Upper lobe of right lung (tissue), 1 donor: ENCODE measurements around the gene STXBP2. TPM values are rescaled to one million over a fixed set of nuclear protein-coding genes. Genes with fewer than 3 reads are reported as not detected.

Experiments used
- ATAC-seq: fragments of 200-7000 bp; cut with Tn5 transposase; one replicate; pipeline ENCODE4 v1.9.1; 2020; ENCODE audit warnings: mild to moderate bottlenecking, moderate library complexity
- DNase-seq: peaks from one replicate; pipeline ENCODE4 v3.0.0-alpha.2; 2020
- H3K27ac ChIP-seq: fragments of 200-600 bp; one replicate; pipeline ENCODE4 v1.8.0; 2022
- H3K27me3 ChIP-seq: fragments of 200-600 bp; one replicate; pipeline ENCODE4 v1.8.0; 2022; ENCODE audit warnings: mild to moderate bottlenecking
- H3K36me3 ChIP-seq: fragments of 200-600 bp; one replicate; pipeline ENCODE4 v1.8.0; 2022
- H3K4me1 ChIP-seq: fragments of 200-600 bp; one replicate; pipeline ENCODE4 v1.8.0; 2022
- H3K4me3 ChIP-seq: fragments of 200-600 bp; one replicate; pipeline ENCODE4 v1.8.0; 2022; ENCODE audit warnings: mild to moderate bottlenecking
- H3K9me3 ChIP-seq: fragments of 200-600 bp; one replicate; pipeline ENCODE4 v1.8.0; 2022
- intact Hi-C: fragments of 100-400 bp; cut with DNase I; formaldehyde crosslinking; loops from one replicate; pipeline ENCODE4 v1.11.0; 2022
- total RNA-seq: library from RNA; stranded (reverse); fragmentation: NEBNext Ultra II Directional; extraction: Animal tissue kit (Norgen Biotek cat#: 25700); gene quantifications from one replicate; pipeline ENCODE4 v1.2.1, GENCODE V29; 2021
- TF ChIP-seq, protein P1 (sequence below): fragments of 200-600 bp; IDR thresholded peaks from one replicate; pipeline ENCODE4 v1.8.0; 2022; ENCODE audit warnings: antibody characterized with exemption
- donor health status: DM: no; HTN: yes; CAD: no; lungs with severe emphysema.

STXBP2 gene
- total RNA-seq, 1 donor from 2014 or later: 162 TPM

GRCh38 chr19:7672522-7672921 is 35.6 kb downstream of the STXBP2 start:
- H3K4me1 ChIP-seq: no peaks in the 10 kb centered on the region
- TF ChIP-seq, protein P1, sequence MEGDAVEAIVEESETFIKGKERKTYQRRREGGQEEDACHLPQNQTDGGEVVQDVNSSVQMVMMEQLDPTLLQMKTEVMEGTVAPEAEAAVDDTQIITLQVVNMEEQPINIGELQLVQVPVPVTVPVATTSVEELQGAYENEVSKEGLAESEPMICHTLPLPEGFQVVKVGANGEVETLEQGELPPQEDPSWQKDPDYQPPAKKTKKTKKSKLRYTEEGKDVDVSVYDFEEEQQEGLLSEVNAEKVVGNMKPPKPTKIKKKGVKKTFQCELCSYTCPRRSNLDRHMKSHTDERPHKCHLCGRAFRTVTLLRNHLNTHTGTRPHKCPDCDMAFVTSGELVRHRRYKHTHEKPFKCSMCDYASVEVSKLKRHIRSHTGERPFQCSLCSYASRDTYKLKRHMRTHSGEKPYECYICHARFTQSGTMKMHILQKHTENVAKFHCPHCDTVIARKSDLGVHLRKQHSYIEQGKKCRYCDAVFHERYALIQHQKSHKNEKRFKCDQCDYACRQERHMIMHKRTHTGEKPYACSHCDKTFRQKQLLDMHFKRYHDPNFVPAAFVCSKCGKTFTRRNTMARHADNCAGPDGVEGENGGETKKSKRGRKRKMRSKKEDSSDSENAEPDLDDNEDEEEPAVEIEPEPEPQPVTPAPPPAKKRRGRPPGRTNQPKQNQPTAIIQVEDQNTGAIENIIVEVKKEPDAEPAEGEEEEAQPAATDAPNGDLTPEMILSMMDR: no peak
- peaks cover 17% of the 10 kb centered on the region for H3K27me3 ChIP-seq
- no peaks in the 10 kb centered on the region for H3K36me3 ChIP-seq
- intact Hi-C loops: no loop called here
- ATAC-seq (no peak), DNase-seq (no peak)
- H3K4me3 ChIP-seq: no peak overlapping the region
- H3K9me3 ChIP-seq: no peaks in the 10 kb centered on the region
- no peak overlapping the region for H3K27ac ChIP-seq

- intact Hi-C loops: no loop called here
- TF ChIP-seq, protein P1: no peak
- peak; percentile 87 for ATAC-seq
- peak; percentile 90 for DNase-seq
- no peak overlapping the region for H3K4me3 ChIP-seq
- no peaks in the 10 kb centered on the region for H3K36me3 ChIP-seq
- peak overlapping the region; percentile 42 for H3K27ac ChIP-seq
- H3K4me1 ChIP-seq: no peaks in the 10 kb centered on the region
- peaks cover 12% of the 10 kb centered on the region for H3K27me3 ChIP-seq
- no peaks in the 10 kb centered on the region for H3K9me3 ChIP-seq
Measured at GRCh38 chr19:7674010-7675005, 37.4 kb downstream of the STXBP2 start.

- Histone ChIP-seq H3K36me3 (no peaks in the 10 kb centered on the region), H3K27me3 (peaks cover 9% of the 10 kb centered on the region), H3K4me3 (peak overlapping the region; percentile 34), H3K27ac (peak overlapping the region; percentile 51), H3K4me1 (peaks cover 6% of the 10 kb centered on the region), H3K9me3 (no peaks in the 10 kb centered on the region)
- ATAC-seq (peak; percentile 42), DNase-seq (peak; percentile 79)
- TF ChIP-seq, protein P1: no peak
- intact Hi-C loops: no loop called here
Measured at GRCh38 chr19:7676376-7676775, 39.5 kb downstream of the STXBP2 start.

- H3K36me3 ChIP-seq: no peaks in the 10 kb centered on the region
- intact Hi-C loops: no loop called here
- ATAC-seq (peak; percentile 8), DNase-seq (peak; percentile 83)
- H3K9me3 ChIP-seq: no peaks in the 10 kb centered on the region
- peaks cover 8% of the 10 kb centered on the region for H3K27me3 ChIP-seq
- H3K4me3 ChIP-seq: peak within 1 kb of the TSS; percentile 34
- TF ChIP-seq, protein P1: no peak
- peak within 1 kb of the TSS; percentile 51 for H3K27ac ChIP-seq
- H3K4me1 ChIP-seq: peaks cover 6% of the 10 kb centered on the region
Measured at GRCh38 chr19:7676854-7677253, 39.9 kb downstream of the STXBP2 start, which contains the start of gene MCEMP1. Gene MCEMP1 (plus strand): TSS chr19:7677090. CDS start chr19:7677121, 31 bp downstream.

GRCh38 chr19:7677669-7678311 is 40.9 kb downstream of the STXBP2 start:
- Histone ChIP-seq H3K27ac (peak overlapping the region; percentile 51), H3K36me3 (peaks cover 4% of the 10 kb centered on the region), H3K27me3 (no peaks in the 10 kb centered on the region), H3K9me3 (no peaks in the 10 kb centered on the region), H3K4me3 (peak overlapping the region; percentile 34), H3K4me1 (peaks cover 6% of the 10 kb centered on the region)
- DNase-seq: peak; percentile 70
- ATAC-seq: no peak
- TF ChIP-seq, protein P1: no peak
- intact Hi-C loops: no loop called here
